GM19025 (cell line): ENCODE data around the gene KLF13.

Experiments
- ATAC-seq: cut with Tn5 transposase; IDR thresholded peaks from one replicate; pipeline ENCODE4 v1.9.1; 2021; ENCODE audit warnings: mild to moderate bottlenecking, low read depth, moderate library complexity; ENCODE audit not compliant: unreplicated experiment

KLF13 gene

GRCh38 chr15:31330836-31331235, 4.2 kb downstream of the KLF13 start:
- ATAC-seq: no peak

GRCh38 chr15:31331389-31331788, 4.8 kb downstream of the KLF13 start:
- ATAC-seq: no peak

- no peak for ATAC-seq
Observed at GRCh38 chr15:31332020-31332680, 5.5 kb downstream of the KLF13 start.

GRCh38 chr15:31332681-31333071, 6.0 kb downstream of the KLF13 start:
- no peak for ATAC-seq

GRCh38 chr15:31333119-31333518, 6.5 kb downstream of the KLF13 start:
- ATAC-seq: no peak

GRCh38 chr15:31333820-31334219, 7.2 kb downstream of the KLF13 start:
- no peak for ATAC-seq

GRCh38 chr15:31335989-31336592, 9.5 kb downstream of the KLF13 start:
- ATAC-seq: no peak

- no peak for ATAC-seq
Observed at GRCh38 chr15:31336593-31337295, 10.1 kb downstream of the KLF13 start.

GRCh38 chr15:31337352-31338031, 10.9 kb downstream of the KLF13 start:
- ATAC-seq: no peak

GRCh38 chr15:31338318-31338878, 11.8 kb downstream of the KLF13 start:
- ATAC-seq: peak; percentile 55

GRCh38 chr15:31338879-31339557, 12.4 kb downstream of the KLF13 start:
- ATAC-seq: peak; percentile 50

GRCh38 chr15:31339558-31339895, 12.9 kb downstream of the KLF13 start:
- no peak for ATAC-seq

- ATAC-seq: no peak
Observed at GRCh38 chr15:31340047-31340446, 13.4 kb downstream of the KLF13 start.

- ATAC-seq: no peak
Observed at GRCh38 chr15:31340592-31340991, 14.0 kb downstream of the KLF13 start.

GRCh38 chr15:31341071-31341470, 14.4 kb downstream of the KLF13 start:
- ATAC-seq: no peak

- ATAC-seq: no peak
Observed at GRCh38 chr15:31341496-31342195, 15.0 kb downstream of the KLF13 start.

- no peak for ATAC-seq
Observed at GRCh38 chr15:31342381-31342780, 15.7 kb downstream of the KLF13 start.

GRCh38 chr15:31342781-31343626, 16.4 kb downstream of the KLF13 start:
- ATAC-seq: no peak

GRCh38 chr15:31343831-31344230, 17.2 kb downstream of the KLF13 start:
- no peak for ATAC-seq
